ENCODE results near the gene PDXK. TPM values are rescaled to one million over a fixed set of nuclear protein-coding genes. Genes with fewer than 3 reads are reported as not detected.
A peak's percentile ranks its signal among the peaks of the same experiment; 100 is the strongest.

The PDXK gene
- total and polyA plus RNA-seq, 9 of the 15 experiments (the other 6 are each of a cell fraction or from before 2014, with no cell fraction given) = 5.6 to 162 (median 76.5) TPM

DNA sequence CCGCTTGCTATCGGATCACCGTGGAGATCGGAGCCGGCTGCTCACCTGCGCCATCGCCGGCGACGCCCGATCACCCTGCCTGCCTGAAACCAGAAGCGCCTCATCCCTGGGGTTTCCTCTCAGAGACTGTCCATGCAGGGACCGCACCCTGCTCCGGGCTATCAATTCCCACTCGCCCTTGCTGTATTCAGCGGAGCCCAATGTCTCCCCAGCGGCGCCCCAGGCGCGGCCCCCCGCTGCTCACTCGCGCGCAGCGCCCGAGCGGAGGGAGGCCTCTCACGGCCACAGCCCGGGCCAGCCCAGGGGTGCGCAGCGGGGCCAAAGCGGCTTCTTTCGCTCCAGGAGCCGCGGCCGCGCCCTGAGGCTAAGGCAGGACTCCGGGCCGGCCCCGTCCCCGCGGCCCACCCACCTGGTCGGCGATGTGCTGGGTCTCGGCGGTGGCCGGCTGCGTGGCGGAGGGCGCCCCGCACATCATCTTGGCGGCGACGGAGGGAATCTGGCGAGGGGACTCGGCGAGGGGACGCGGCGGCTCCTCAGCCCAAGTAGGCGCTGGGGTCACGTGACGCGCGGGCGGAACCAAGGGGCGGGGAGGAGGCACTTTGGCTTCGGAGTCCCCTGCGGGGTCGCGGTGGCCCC is 57.0 kb downstream of the PDXK start, which contains the start of gene CSTB:
CSTB (minus strand) TSS at position 514 of the 636 bp plus-strand sequence; CDS start at position 475, 39 bp downstream.
- ATAC-seq (peak; percentile 83), DNase-seq (ENCODE audit: extremely low read depth in 1 of 4, low spot score in 3 of 4) (peak in 2 of 4 experiments; percentile 76 to 88), FAIRE-seq (no peak)
- H3K27ac ChIP-seq (ENCODE audit: extremely low read depth, low read depth, low read length) = peak within 1 kb of the TSS; percentile 87
- intact Hi-C loops (cut with micrococcal nuclease) = loop anchor here (1.0 kb wide), 1 partner anchor 48 kb away; no protein-coding TSS in a partner anchor
- WGBS (ENCODE audit: insufficient coverage, low coverage, missing lambda C conversion rate) = under 1% methylated on average over 63 of the region's 71 CpGs
- peaks cover 18% of the 10 kb centered on the region for H3K79me2 ChIP-seq (ENCODE audit: control insufficient read depth, insufficient read depth, low read length)
- H3K4me1 ChIP-seq (replicated peaks in 1 of 2; ENCODE audit: control insufficient read depth in 2 of 2, insufficient read depth in 2 of 2, low read length in 2 of 2) = peaks cover 23 to 63% of the 10 kb centered on the region in 2 experiments
- H3K4me3 ChIP-seq = peak within 1 kb of the TSS; percentile 88
- no peaks in the 10 kb centered on the region for H3K9me3 ChIP-seq (replicated peaks; ENCODE audit: control insufficient read depth, insufficient read depth, low read depth, low read length)
- ChIA-PET CTCF (ENCODE audit: low intra/inter-chr PET ratio) (interaction anchor here (1.2 kb wide), 1 partner anchor 13 kb away, joined by 5 read pairs; no protein-coding TSS in a partner anchor), POLR2A (no interaction called here)
- H4K20me1 ChIP-seq (replicated peaks; ENCODE audit: control insufficient read depth, insufficient read depth, low read length) = no peaks in the 10 kb centered on the region
- no TSS peak for BruUV-seq (replicated peaks)
- peak within 1 kb of the TSS; percentile 90 for H2AFZ ChIP-seq (ENCODE audit: low read depth, low read length)
- H3K4me2 ChIP-seq (ENCODE audit: insufficient read depth, low read length) = peak within 1 kb of the TSS; percentile 87
- no peaks in the 10 kb centered on the region for H3K27me3 ChIP-seq (ENCODE audit: control insufficient read depth in 2 of 2, insufficient read depth in 2 of 2, low read length in 2 of 2)
- peak within 1 kb of the TSS; percentile 75 to 91 for H3K9ac ChIP-seq (ENCODE audit: insufficient read depth in 1 of 2, low read depth in 2 of 2, low read length in 2 of 2)
- H3K36me3 ChIP-seq (ENCODE audit: control insufficient read depth, insufficient read depth, low read length) = peaks cover 25% of the 10 kb centered on the region
- peaks cover 2% of the 10 kb centered on the region for H3K9me1 ChIP-seq (ENCODE audit: control insufficient read depth, insufficient read depth, low read length)
- in situ Hi-C loops (cut with MboI) = loop anchor here (25.0 kb wide), 1 partner anchor 361 kb away; the partner anchor contains the start of gene GATD3
- TF ChIP-seq HLTF (IDR thresholded peaks at IDR 0.05) (no peak), NFXL1 (CRISPR knock-in tag; IDR thresholded peaks at IDR 0.05) (no peak), ZNF347 (CRISPR knock-in tag; IDR thresholded peaks at IDR 0.05; ENCODE audit: low read depth) (no peak), HOXB6 (CRISPR knock-in tag; IDR thresholded peaks at IDR 0.05; ENCODE audit: borderline replicate concordance) (no peak), NRF1 (conservative IDR thresholded peaks at IDR 0.05 in 1 of 2, IDR thresholded peaks at IDR 0.05 in 1 of 2) (peak; percentile 74 to 76), GATAD2A (IDR thresholded peaks at IDR 0.05) (0 out of 2 replicates have a peak, but pooled peaks have one; percentile 56), NR2C1 (IDR thresholded peaks at IDR 0.05) (no peak), NR2C1 (tag; IDR thresholded peaks at IDR 0.05) (no peak), KHSRP (IDR thresholded peaks at IDR 0.05) (no peak), CREM (IDR thresholded peaks at IDR 0.05; ENCODE audit: low read depth) (peak; percentile 84), ZNF121 (CRISPR knock-in tag; conservative IDR thresholded peaks at IDR 0.05) (no peak), ZNF146 (CRISPR knock-in tag; IDR thresholded peaks at IDR 0.05; ENCODE audit: unreplicated experiment) (no peak), ZNF324 (CRISPR knock-in tag; IDR thresholded peaks at IDR 0.05) (no peak), ESRRB (CRISPR knock-in tag; IDR thresholded peaks at IDR 0.05; ENCODE audit: borderline replicate concordance) (no peak), MTF1 (CRISPR knock-in tag; IDR thresholded peaks at IDR 0.05; ENCODE audit: borderline replicate concordance) (no peak), SUPT5H (IDR thresholded peaks at IDR 0.05) (peak; percentile 79; the same call in 1 of the 2 replicates), MYC (IDR thresholded peaks at IDR 0.05; ENCODE audit: low read depth, low read length) (no peak; the same call in 1 of the 2 replicates), MYC (CRISPR knock-in tag; IDR thresholded peaks at IDR 0.05; ENCODE audit: borderline replicate concordance, low read depth) (no peak), TAL1 (IDR thresholded peaks at IDR 0.05) (no peak), CREBBP (IDR thresholded peaks at IDR 0.05; ENCODE audit: low read depth, low read length) (no peak), ZNF764 (CRISPR knock-in tag; IDR thresholded peaks at IDR 0.05; ENCODE audit: low read depth) (no peak), WHSC1 (IDR thresholded peaks at IDR 0.05; ENCODE audit: low read length) (no peak), CBX8 (IDR thresholded peaks at IDR 0.05; ENCODE audit: borderline replicate concordance, extremely low read depth, low read depth, low read length, poor library complexity, severe bottlenecking) (no peak), CAMTA2 (CRISPR knock-in tag; conservative IDR thresholded peaks at IDR 0.05) (no peak; the same call in 1 of the 2 replicates), SNIP1 (IDR thresholded peaks at IDR 0.05; ENCODE audit: low read depth) (no peak), ZNF212 (CRISPR knock-in tag; IDR thresholded peaks at IDR 0.05) (no peak), ZNF316 (IDR thresholded peaks at IDR 0.05) (no peak)
- TF ChIP-seq, protein P1, sequence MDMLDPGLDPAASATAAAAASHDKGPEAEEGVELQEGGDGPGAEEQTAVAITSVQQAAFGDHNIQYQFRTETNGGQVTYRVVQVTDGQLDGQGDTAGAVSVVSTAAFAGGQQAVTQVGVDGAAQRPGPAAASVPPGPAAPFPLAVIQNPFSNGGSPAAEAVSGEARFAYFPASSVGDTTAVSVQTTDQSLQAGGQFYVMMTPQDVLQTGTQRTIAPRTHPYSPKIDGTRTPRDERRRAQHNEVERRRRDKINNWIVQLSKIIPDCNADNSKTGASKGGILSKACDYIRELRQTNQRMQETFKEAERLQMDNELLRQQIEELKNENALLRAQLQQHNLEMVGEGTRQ (CRISPR knock-in tag; IDR thresholded peaks at IDR 0.05) = peak; percentile 97

All from K562 (cell line).